H1 (cell line): Measurements from ENCODE around the gene ABLIM1. TPM values are rescaled to one million over a fixed set of nuclear protein-coding genes. Genes with fewer than 3 reads are reported as not detected.

Experiments
- CTCF ChIA-PET: fragments of 300-600 bp; sonication (Branson Sonifier 250); formaldehyde crosslinking; loops from one replicate; lab custom pipeline; 2021; ENCODE audit not compliant: partially characterized antibody; lab: Charles Lee
- POLR2A ChIA-PET: fragments of 300-600 bp; sonication (Branson Sonifier 250); formaldehyde crosslinking; loops from one replicate; lab custom pipeline; 2021; ENCODE audit warnings: inconsistent platforms; ENCODE audit not compliant: partially characterized antibody; lab: Charles Lee
- DNase-seq, 2 experiments: peaks; one replicate each; pipeline versions ENCODE4 v3.0.0 to v3.0.0-alpha.2; 2010 to 2022; ENCODE audit warnings: low spot score in 2 of 2, low read depth in 1 of 2, mixed read lengths in 1 of 2
- FAIRE-seq: peaks from 2 replicates; lab custom pipeline; 2011; peaks lifted over from hg19 to GRCh38; lab: Jason Lieb, UNC
- H2AFZ ChIP-seq: 2 replicates; pipeline ENCODE4 v1.8.1; 2012; ENCODE audit warnings: low read length, inconsistent platforms
- H2AK5ac ChIP-seq: 2 replicates; pipeline ENCODE4 v1.6.1; 2013; ENCODE audit warnings: low read depth, low read length
- H2BK120ac ChIP-seq: replicated peaks from 2 replicates; pipeline ENCODE3; 2013; ENCODE audit warnings: low read depth, low read length, inconsistent platforms
- H2BK12ac ChIP-seq: 2 replicates; pipeline ENCODE4 v1.6.1; 2013; ENCODE audit warnings: low read depth, low read length
- H2BK15ac ChIP-seq: 2 replicates; pipeline ENCODE4 v1.6.1; 2013; ENCODE audit warnings: low read length
- H2BK20ac ChIP-seq: 2 replicates; pipeline ENCODE4 v1.6.1; 2013; ENCODE audit warnings: low read length
- H2BK5ac ChIP-seq: 2 replicates; pipeline ENCODE4 v1.6.1; 2013; ENCODE audit warnings: low read depth, low read length
- H3K14ac ChIP-seq: 2 replicates; pipeline ENCODE4 v1.6.1; 2013; ENCODE audit warnings: inconsistent platforms; ENCODE audit not compliant: insufficient read length
- H3K18ac ChIP-seq: 2 replicates; pipeline ENCODE4 v1.6.1; 2013; ENCODE audit warnings: low read length; ENCODE audit errors: extremely low read depth
- H3K23ac ChIP-seq: 2 replicates; pipeline ENCODE4 v1.6.1; 2013; ENCODE audit warnings: inconsistent platforms; ENCODE audit not compliant: insufficient read length
- H3K23me2 ChIP-seq: 2 replicates; pipeline ENCODE4 v1.6.1; 2013; ENCODE audit warnings: low read depth, low read length
- H3K27ac ChIP-seq: 2 replicates; pipeline ENCODE4 v1.6.1; 2011; ENCODE audit warnings: low read depth, low read length, inconsistent platforms
- H3K27me3 ChIP-seq, 4 experiments: replicated peaks in 1 of 4; 1 replicate in 1 of 4; 2 replicates in 3 of 4; pipeline versions ENCODE4 v1.6.1 to v1.8.1; 2011 to 2013; ENCODE audit warnings: low read length in 3 of 4, mild to moderate bottlenecking in 3 of 4, inconsistent platforms in 2 of 4, mixed read lengths in 2 of 4, moderate library complexity in 1 of 4; ENCODE audit not compliant: control insufficient read depth in 3 of 4, insufficient read depth in 3 of 4; ENCODE audit errors: extremely low read depth in 1 of 4
- H3K36me3 ChIP-seq, 4 experiments: 2 replicates each; pipeline versions ENCODE4 v1.6.1 to v1.8.1; 2011 to 2013; ENCODE audit warnings: mild to moderate bottlenecking in 4 of 4, low read length in 3 of 4, moderate library complexity in 2 of 4, control low read depth in 1 of 4, inconsistent platforms in 1 of 4; ENCODE audit not compliant: insufficient read depth in 4 of 4, control insufficient read depth in 2 of 4
- H3K4ac ChIP-seq: replicated peaks from 2 replicates; pipeline ENCODE3; 2013; ENCODE audit warnings: low read length, low read depth, mixed read lengths, inconsistent platforms; ENCODE audit not compliant: insufficient read length
- H3K4me1 ChIP-seq, 4 experiments: replicated peaks in 1 of 4; 1 replicate in 1 of 4; 2 replicates in 3 of 4; pipeline versions ENCODE4 v1.6.1 to v1.8.1; 2011 to 2013; ENCODE audit warnings: low read length in 3 of 4, inconsistent platforms in 2 of 4, mixed read lengths in 1 of 4; ENCODE audit not compliant: insufficient read depth in 4 of 4, control insufficient read depth in 3 of 4
- H3K4me2 ChIP-seq, 2 experiments: 2 replicates each; pipeline versions ENCODE4 v1.6.1 to v1.8.1; 2011 to 2013; ENCODE audit warnings: low read depth in 2 of 2, low read length in 2 of 2, control low read depth in 1 of 2, inconsistent platforms in 1 of 2, mild to moderate bottlenecking in 1 of 2; ENCODE audit not compliant: insufficient read depth in 1 of 2
- H3K4me3 ChIP-seq, 4 experiments: fragments of 200-600, 300-600 bp in 1 of 4; sonication (generic), shearing (Covaris generic), sonication (Bioruptor Twin) in 1 of 4; 2 replicates each; pipeline versions ENCODE4 v1.5.1 to v1.8.1; 2011 to 2016; ENCODE audit warnings: low read length in 4 of 4, low read depth in 3 of 4, control low read depth in 2 of 4, inconsistent platforms in 2 of 4, mild to moderate bottlenecking in 2 of 4, mixed read lengths in 1 of 4, moderate library complexity in 1 of 4; ENCODE audit not compliant: insufficient read depth in 2 of 4; ENCODE audit errors: extremely low read depth in 1 of 4
- H3K56ac ChIP-seq: replicated peaks from 2 replicates; pipeline ENCODE3; 2013; ENCODE audit warnings: low read depth, mild to moderate bottlenecking, mixed read lengths, low read length, inconsistent platforms; ENCODE audit not compliant: insufficient read length
- H3K79me1 ChIP-seq: 2 replicates; pipeline ENCODE4 v1.6.1; 2013; ENCODE audit warnings: low read depth, low read length, control low read depth
- H3K79me2 ChIP-seq, 2 experiments: 2 replicates each; pipeline versions ENCODE4 v1.6.1 to v1.8.1; 2012 to 2013; ENCODE audit warnings: low read length in 2 of 2, mild to moderate bottlenecking in 2 of 2, inconsistent platforms in 1 of 2; ENCODE audit not compliant: insufficient read depth in 2 of 2, control insufficient read depth in 1 of 2
- H3K9ac ChIP-seq, 4 experiments: replicated peaks in 1 of 4; 1 replicate in 1 of 4; 2 replicates in 3 of 4; pipeline versions ENCODE4 v1.6.1 to v1.8.1; 2011 to 2013; ENCODE audit warnings: low read depth in 3 of 4, low read length in 3 of 4, control low read depth in 2 of 4, mild to moderate bottlenecking in 2 of 4, moderate library complexity in 2 of 4, inconsistent platforms in 1 of 4; ENCODE audit errors: extremely low read depth in 1 of 4
- H3K9me3 ChIP-seq, 2 experiments: 2 replicates each; pipeline versions ENCODE4 v1.6.1 to v1.8.1; 2012 to 2013; ENCODE audit warnings: mild to moderate bottlenecking in 2 of 2, moderate library complexity in 2 of 2, control low read depth in 1 of 2, inconsistent platforms in 1 of 2, low read depth in 1 of 2, low read length in 1 of 2, mixed read lengths in 1 of 2; ENCODE audit not compliant: insufficient read depth in 2 of 2
- H4K20me1 ChIP-seq, 2 experiments: replicated peaks in 1 of 2; 2 replicates each; pipeline versions ENCODE3 to v1.8.1; 2011 to 2013; ENCODE audit warnings: inconsistent platforms in 2 of 2, low read length in 2 of 2, mild to moderate bottlenecking in 1 of 2; ENCODE audit not compliant: insufficient read depth in 2 of 2, control insufficient read depth in 1 of 2
- H4K5ac ChIP-seq: 2 replicates; pipeline ENCODE4 v1.6.1; 2013; ENCODE audit warnings: low read length, low read depth, mixed read lengths, inconsistent platforms; ENCODE audit not compliant: insufficient read length
- H4K8ac ChIP-seq: 2 replicates; pipeline ENCODE4 v1.8.0; 2013; ENCODE audit warnings: mild to moderate bottlenecking, moderate library complexity, low read length, inconsistent platforms; ENCODE audit not compliant: insufficient read depth; ENCODE audit errors: extremely low read depth
- H4K91ac ChIP-seq: replicated peaks from 2 replicates; pipeline ENCODE3; 2013; ENCODE audit warnings: low read length, mixed read lengths, inconsistent platforms; ENCODE audit not compliant: insufficient read length
- ASH2L ChIP-seq: fragments of 200-600, 300-600 bp; sonication (generic); IDR thresholded peaks from one replicate; pipeline ENCODE4 v1.7.1; 2017; ENCODE audit warnings: low read length
- CBX8 ChIP-seq: fragments of 300-800, 300-1000 bp; sonication (generic); IDR thresholded peaks from 2 replicates; pipeline ENCODE4 v1.7.1; 2016; ENCODE audit warnings: low read depth, low read length, borderline replicate concordance
- CHD2 ChIP-seq: IDR thresholded peaks from 2 replicates; pipeline ENCODE4 v1.6.1; 2012; ENCODE audit warnings: low read length, improper control_type of control experiment
- HDAC2 ChIP-seq, 2 experiments: fragments of 300-600 bp in 1 of 2; sonication (generic) in 1 of 2; IDR thresholded peaks; 2 replicates each; pipeline ENCODE4 v1.6.1; 2011 to 2012; ENCODE audit warnings: low read depth in 2 of 2, low read length in 2 of 2, mild to moderate bottlenecking in 2 of 2, moderate library complexity in 2 of 2, borderline replicate concordance in 1 of 2, inconsistent platforms in 1 of 2
- NANOG ChIP-seq: IDR thresholded peaks from 2 replicates; pipeline ENCODE4 v1.6.1; 2011; ENCODE audit warnings: low read length, low read depth, mild to moderate bottlenecking, inconsistent platforms; ENCODE audit not compliant: insufficient read depth, poor library complexity, severe bottlenecking
- PHF8 ChIP-seq: fragments of 200-600 bp; sonication (generic); conservative IDR thresholded peaks from 2 replicates; pipeline ENCODE4 v1.7.1; 2012; ENCODE audit warnings: low read depth, mild to moderate bottlenecking, inconsistent platforms, low read length, moderate library complexity
- POLR2A ChIP-seq, 2 experiments: IDR thresholded peaks; 1 replicate in 1 of 2; 2 replicates in 1 of 2; pipeline ENCODE4 v1.6.1; 2011; ENCODE audit warnings: low read depth in 2 of 2, low read length in 2 of 2, mild to moderate bottlenecking in 2 of 2; ENCODE audit errors: control extremely low read depth in 1 of 2
- SAP30 ChIP-seq: fragments of 300-600 bp; sonication (generic); IDR thresholded peaks from 2 replicates; pipeline ENCODE4 v1.7.1; 2012; ENCODE audit warnings: low read length, moderate library complexity, mild to moderate bottlenecking, inconsistent platforms; ENCODE audit not compliant: insufficient read depth, insufficient replicate concordance
- SP4 ChIP-seq: IDR thresholded peaks from 2 replicates; pipeline ENCODE4 v1.6.1; 2012; ENCODE audit warnings: low read length, inconsistent platforms
- YY1 ChIP-seq: IDR thresholded peaks from 2 replicates; pipeline ENCODE4 v1.6.1; 2011; ENCODE audit warnings: low read depth, mild to moderate bottlenecking, low read length
- WGBS, 2 experiments: shearing (Covaris generic) in 1 of 2; methylation state at CpG; one replicate each; pipeline versions ENCODE4 v1.1.6 to v1.1.7; 2013 to 2015; ENCODE audit warnings: low lambda C conversion rate in 2 of 2, mixed read lengths in 2 of 2, inconsistent platforms in 1 of 2, low coverage in 1 of 2, missing lambda C conversion rate in 1 of 2; ENCODE audit not compliant: insufficient replicate concordance in 2 of 2, insufficient coverage in 1 of 2, insufficient read length in 1 of 2; ENCODE audit errors: extremely low coverage in 1 of 2, missing lambda C conversion rate in 1 of 2; 5-methylcytosine and 5-hydroxymethylcytosine counted together
- polyA plus RNA-seq, 7 experiments: library from polyadenylated mRNA; depleted of rRNA in 3 of 7; stranded (reverse) in 5 of 7; unstranded in 2 of 7; fragments of >200 nt in 5 of 7; fragments of 200-250 nt in 2 of 7; gene quantifications; 1 replicate in 5 of 7; 2 replicates in 1 of 7; 4 replicates in 1 of 7; pipeline versions ENCODE4 v1.2.1 to v1.2.3, GENCODE V29; 2011 to 2013; ENCODE audit warnings: missing spikeins in 2 of 7, mixed read lengths in 2 of 7
- total RNA-seq: library from RNA; stranded (reverse); fragmentation: NEBNext Ultra II Directional; extraction: Animal tissue kit (Norgen Biotek cat#: 25700); gene quantifications from 2 replicates; pipeline ENCODE4 v1.2.1, GENCODE V29; 2021
- TF ChIP-seq, protein P1 (sequence below): IDR thresholded peaks from 2 replicates; pipeline ENCODE4 v1.6.1; 2012; ENCODE audit warnings: inconsistent platforms

ABLIM1 gene
- total and polyA plus RNA-seq, 2 of the 8 experiments (the other 6 are each of a cell fraction or from before 2014, with no cell fraction given) = 51.2 to 51.7 TPM

GRCh38 chr10:114682121-114682520 is 24.0 kb upstream of the ABLIM1 start:
- Histone ChIP-seq H2BK15ac (no peak overlapping the region), H3K4ac (no peak overlapping the region), H2BK120ac (no peak overlapping the region), H3K36me3 (no peaks in the 10 kb centered on the region), H3K23me2 (no peaks in the 10 kb centered on the region), H3K14ac (no peak overlapping the region), H2AFZ (no peak overlapping the region), H3K4me2 (no peak overlapping the region), H3K79me2 (no peaks in the 10 kb centered on the region), H4K20me1 (no peaks in the 10 kb centered on the region), H3K18ac (no peak overlapping the region), H3K9ac (no peak overlapping the region), H3K23ac (no peak overlapping the region), H3K27me3 (no peaks in the 10 kb centered on the region), H3K27ac (no peak overlapping the region), H2BK12ac (no peak overlapping the region), H4K91ac (no peak overlapping the region), H3K4me3 (no peak overlapping the region), H4K5ac (no peak overlapping the region), H3K4me1 (no peaks in the 10 kb centered on the region; a peak in 1 of 7 replicates), H3K79me1 (no peaks in the 10 kb centered on the region), H2BK20ac (no peak overlapping the region), H3K9me3 (no peaks in the 10 kb centered on the region), H2BK5ac (no peak overlapping the region), H2AK5ac (no peak overlapping the region), H4K8ac (no peak overlapping the region), H3K56ac (no peak overlapping the region)
- FAIRE-seq = no peak
- CTCF ChIA-PET = interaction anchor here (1.0 to 3.3 kb wide), 3 partner anchors 12 to 131 kb away, joined by 4 to 22 read pairs (median 5); no protein-coding TSS in a partner anchor
- 91% methylated on average over 3 of the region's 3 CpGs; no CpG with 5 or more reads in 1 of the 2 experiments for WGBS, 2 experiments
- no peak for DNase-seq
- TF ChIP-seq ASH2L (no peak), SAP30 (no peak), POLR2A (IDR thresholded peaks at IDR 0.05; ENCODE audit: control extremely low read depth in 1 of 2, low read depth in 2 of 2, low read length in 2 of 2) (no peak), CHD2 (no peak), HDAC2 (IDR thresholded peaks at IDR 0.05; ENCODE audit: borderline replicate concordance in 1 of 2, low read depth in 2 of 2, low read length in 2 of 2) (no peak), SP4 (no peak), PHF8 (no peak), CBX8 (no peak), NANOG (no peak), YY1 (no peak)
- TF ChIP-seq, protein P1, sequence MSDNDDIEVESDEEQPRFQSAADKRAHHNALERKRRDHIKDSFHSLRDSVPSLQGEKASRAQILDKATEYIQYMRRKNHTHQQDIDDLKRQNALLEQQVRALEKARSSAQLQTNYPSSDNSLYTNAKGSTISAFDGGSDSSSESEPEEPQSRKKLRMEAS = no peak
- POLR2A ChIA-PET = no interaction called here
